GM12878 (cell line): Measurements from ENCODE around the gene WDR17. TPM values are rescaled to one million over a fixed set of nuclear protein-coding genes. Genes with fewer than 3 reads are reported as not detected.

Experiments
- ATAC-seq: fragments of 200-7000 bp; cut with Tn5 transposase; 3 replicates; pipeline ENCODE4 v1.9.1; 2020; ENCODE audit warnings: mild to moderate bottlenecking, moderate library complexity
- Bru-seq: library from RNA; stranded (reverse); fragments of 400-500 nt; gene quantifications from one replicate; lab custom pipeline; 2021; lab: Mats Ljungman, UMichigan
- BruChase-seq, 2 experiments: library from RNA; stranded (reverse); fragments of 400-500 nt; gene quantifications; one replicate each; lab custom pipeline; 2021; lab: Mats Ljungman, UMichigan
- BruUV-seq: library from RNA; stranded (reverse); fragments of 400-500 nt; replicated peaks from 2 replicates; lab custom pipeline; 2021; lab: Mats Ljungman, UMichigan
- CTCF ChIA-PET: fragments of 300-600 bp; sonication (Branson Sonifier 250); formaldehyde crosslinking; extraction: SDS; loops from one replicate; lab custom pipeline; 2021; ENCODE audit warnings: inconsistent platforms; lab: Yijun Ruan, JAX
- POLR2A ChIA-PET: fragments of 350-600 bp; formaldehyde crosslinking; extraction: SDS; loops from one replicate; lab custom pipeline; 2021; ENCODE audit warnings: inconsistent platforms; lab: Charles Lee
- RAD21 ChIA-PET: fragments of 300-600 bp; sonication (Branson Sonifier 250); formaldehyde crosslinking; loops from one replicate; lab custom pipeline; 2023; ENCODE audit warnings: antibody characterized with exemption; ENCODE audit not compliant: unreplicated experiment; lab: Charles Lee
- SMC1A ChIA-PET: fragments of 300-600 bp; sonication (Branson Sonifier 250); formaldehyde crosslinking; loops from one replicate; lab custom pipeline; 2023; ENCODE audit not compliant: unreplicated experiment, uncharacterized antibody; lab: Charles Lee
- DNase-seq: peaks from one replicate; pipeline ENCODE4 v3.0.0-alpha.2; 2011; ENCODE audit warnings: low read depth, low spot score
- FAIRE-seq: peaks from 3 replicates; lab custom pipeline; 2011; peaks lifted over from hg19 to GRCh38; lab: Jason Lieb, UNC
- H2AFZ ChIP-seq: 2 replicates; pipeline ENCODE4 v1.6.0; 2011; ENCODE audit warnings: low read depth, low read length, control low read depth; ENCODE audit not compliant: control insufficient read depth
- H3K27ac ChIP-seq: 2 replicates; pipeline ENCODE4 v1.5.1; 2011; ENCODE audit warnings: control low read depth; ENCODE audit not compliant: control insufficient read depth, insufficient read depth
- H3K27me3 ChIP-seq, 2 experiments: replicated peaks in 1 of 2; 2 replicates each; pipeline versions ENCODE4 v1.6.0 to v1.6.1; 2011; ENCODE audit warnings: low read length in 1 of 2; ENCODE audit not compliant: control insufficient read depth in 2 of 2, insufficient read depth in 2 of 2
- H3K36me3 ChIP-seq, 2 experiments: 2 replicates each; pipeline ENCODE4 v1.5.1; 2011; ENCODE audit warnings: low read length in 1 of 2; ENCODE audit not compliant: control insufficient read depth in 2 of 2, insufficient read depth in 2 of 2
- H3K4me1 ChIP-seq: 2 replicates; pipeline ENCODE4 v1.6.1; 2011; ENCODE audit warnings: mild to moderate bottlenecking, low read length, moderate library complexity, mixed read lengths; ENCODE audit not compliant: control insufficient read depth, insufficient read depth
- H3K4me2 ChIP-seq: 2 replicates; pipeline ENCODE4 v1.6.0; 2011; ENCODE audit warnings: control low read depth; ENCODE audit not compliant: control insufficient read depth, insufficient read depth
- H3K4me3 ChIP-seq: fragments of 200-600 bp; sonication (generic); 2 replicates; pipeline ENCODE4 v1.5.1; 2016
- H3K79me2 ChIP-seq: 2 replicates; pipeline ENCODE4 v1.6.0; 2011; ENCODE audit warnings: low read length; ENCODE audit not compliant: control insufficient read depth, insufficient read depth
- H3K9ac ChIP-seq: 2 replicates; pipeline ENCODE4 v1.8.0; 2011; ENCODE audit warnings: low read length, control low read depth, mixed read lengths; ENCODE audit not compliant: control insufficient read depth, insufficient read depth
- H3K9me3 ChIP-seq: replicated peaks from 3 replicates; pipeline ENCODE4 v1.5.1; 2011; ENCODE audit warnings: mild to moderate bottlenecking, low read length; ENCODE audit not compliant: control insufficient read depth, insufficient read depth
- H4K20me1 ChIP-seq: 2 replicates; pipeline ENCODE4 v1.6.0; 2011; ENCODE audit not compliant: control insufficient read depth, insufficient read depth
- ASH2L ChIP-seq: fragments of 300-600, 200-600 bp; sonication (generic); IDR thresholded peaks from 2 replicates; pipeline ENCODE4 v1.6.1; 2017; ENCODE audit warnings: low read depth, mild to moderate bottlenecking, borderline replicate concordance
- ATF3 ChIP-seq: IDR thresholded peaks from 2 replicates; pipeline ENCODE4 v1.6.1; 2011; ENCODE audit warnings: low read depth, mild to moderate bottlenecking, low read length, moderate library complexity, borderline replicate concordance; ENCODE audit errors: extremely low read depth
- FOXK2 ChIP-seq: fragments of 450-650 bp; IDR thresholded peaks from 2 replicates; pipeline ENCODE4 v1.6.1; 2017; ENCODE audit warnings: mild to moderate bottlenecking, moderate library complexity
- GATAD2B ChIP-seq: fragments of 450-650 bp; conservative IDR thresholded peaks from 2 replicates; pipeline ENCODE4 v1.6.1; 2017; ENCODE audit warnings: low read depth, mild to moderate bottlenecking, moderate library complexity
- IKZF2 ChIP-seq, 2 experiments: fragments of 450-650 bp; IDR thresholded peaks; 2 replicates each; pipeline ENCODE4 v1.6.1; 2017; ENCODE audit warnings: mild to moderate bottlenecking in 2 of 2, moderate library complexity in 2 of 2
- KLF5 ChIP-seq: fragments of 450-650 bp; IDR thresholded peaks from 2 replicates; pipeline ENCODE4 v1.6.1; 2014; ENCODE audit warnings: mild to moderate bottlenecking; ENCODE audit not compliant: partially characterized antibody
- MEF2A ChIP-seq: IDR thresholded peaks from 2 replicates; pipeline ENCODE4 v1.6.1; 2011; ENCODE audit warnings: low read depth, mild to moderate bottlenecking, low read length, moderate library complexity; ENCODE audit not compliant: insufficient read depth
- RAD21 ChIP-seq: IDR thresholded peaks from 2 replicates; pipeline ENCODE4 v1.6.1; 2011; ENCODE audit warnings: mild to moderate bottlenecking, low read depth, low read length, moderate library complexity; ENCODE audit not compliant: insufficient read depth
- SPI1 ChIP-seq: IDR thresholded peaks from 2 replicates; pipeline ENCODE4 v1.6.1; 2011; ENCODE audit warnings: low read depth, mild to moderate bottlenecking, low read length, moderate library complexity, borderline replicate concordance; ENCODE audit not compliant: insufficient read depth
- SRF ChIP-seq, 2 experiments: IDR thresholded peaks; 2 replicates each; pipeline ENCODE4 v1.6.1; 2011; ENCODE audit warnings: low read depth in 2 of 2, low read length in 2 of 2, mild to moderate bottlenecking in 1 of 2, moderate library complexity in 1 of 2
- TAF1 ChIP-seq: IDR thresholded peaks from 2 replicates; pipeline ENCODE4 v1.6.1; 2011; ENCODE audit warnings: mild to moderate bottlenecking, low read depth, low read length, borderline replicate concordance
- YBX1 ChIP-seq: fragments of 450-650 bp; IDR thresholded peaks from 2 replicates; pipeline ENCODE4 v1.6.1; 2016; ENCODE audit warnings: antibody characterized with exemption
- ZNF622 ChIP-seq: fragments of 450-650 bp; IDR thresholded peaks from 2 replicates; pipeline ENCODE4 v1.6.1; 2017; ENCODE audit warnings: mild to moderate bottlenecking, inconsistent platforms
- WGBS: methylation state at CpG from one replicate; pipeline ENCODE4 v1.1.6; 2016; ENCODE audit warnings: low lambda C conversion rate; ENCODE audit not compliant: insufficient replicate concordance, insufficient coverage; ENCODE audit errors: missing lambda C conversion rate; 5-methylcytosine and 5-hydroxymethylcytosine counted together
- in situ Hi-C: fragments of 300-500 bp; cut with MboI; formaldehyde crosslinking; loops from 9 replicates; pipeline ENCODE4 v1.14.3; 2018; ENCODE audit warnings: mixed read lengths
- intact Hi-C: fragments of 100-400 bp; cut with micrococcal nuclease; formaldehyde crosslinking; loops from one replicate; pipeline ENCODE4 v1.14.2; 2022; ENCODE audit not compliant: unreplicated experiment
- long read RNA-seq, 2 experiments: library from polyadenylated mRNA; unstranded; transcript quantifications; one replicate each; pipeline ENCODE4 v2.0.0, GENCODE V29; 2019 to 2020
- polyA minus RNA-seq, 3 experiments: library from RNA; depleted of rRNA, polyadenylated mRNA; stranded (reverse); fragments of >200 nt; gene quantifications; 2 replicates each; pipeline ENCODE4 v1.2.3, GENCODE V29; 2011
- polyA plus RNA-seq, 11 experiments: library from polyadenylated mRNA; depleted of rRNA in 4 of 11; unstranded in 6 of 11; stranded (reverse) in 5 of 11; fragments of >200 nt; fragmentation: Nextera tagmentation in 4 of 11; fragmentation: Illumina TruSeq in 1 of 11; extraction: Ambion mirVana in 4 of 11; extraction: Trizol in 1 of 11; gene quantifications; 1 replicate in 1 of 11; 2 replicates in 10 of 11; pipeline versions ENCODE4 v1.2.1 to v1.2.3, GENCODE V29; 2011 to 2016; ENCODE audit warnings: inconsistent platforms in 2 of 11, missing spikeins in 2 of 11, low read depth in 1 of 11
- total RNA-seq, 4 experiments: library from RNA; depleted of rRNA in 3 of 4; stranded (reverse); fragments of >200 nt in 3 of 4; fragmentation: Illumina TruSeq in 1 of 4; extraction: Trizol in 1 of 4; gene quantifications; 2 replicates each; pipeline versions ENCODE4 v1.2.1 to v1.2.3, GENCODE V29; 2013 to 2021
- TF ChIP-seq, protein P1 (sequence below): fragments of 450-650 bp; IDR thresholded peaks from 2 replicates; pipeline ENCODE4 v1.6.1; 2014; ENCODE audit warnings: mild to moderate bottlenecking

The WDR17 gene
- 15.1 and 16.3 TPM in 2 replicates for total RNA-seq (2013; cell fraction: nucleolus; rRNA removed)
- total RNA-seq (2014; rRNA removed) (3.2 and 4.0 TPM in 2 replicates), total RNA-seq (2014; rRNA removed; fragmentation: Illumina TruSeq; extraction: Trizol) (3.8 and 4.8 TPM in 2 replicates), total RNA-seq (2021) (2.0 and 2.3 TPM in 2 replicates), polyA plus RNA-seq (2011; rRNA removed) (1.4 and 3.3 TPM in 2 replicates), polyA plus RNA-seq (2014; fragmentation: Illumina TruSeq; extraction: Trizol) (3.4 TPM in 2 replicates), polyA plus RNA-seq (2014; fragmentation: Nextera tagmentation; extraction: Ambion mirVana) (under 1 TPM; 0.43 to 0.82 TPM), polyA plus RNA-seq (2014; rRNA removed) (3.0 and 3.1 TPM in 2 replicates), polyA plus RNA-seq (2016; fragmentation: Nextera tagmentation; extraction: Ambion mirVana) (1 to 10 TPM; 2.4 to 3.1 TPM), polyA minus RNA-seq (2011; rRNA and poly(A)+ RNA removed) (3.4 and 4.6 TPM in 2 replicates), Bru-seq, nascent RNA (percentile 39 among the genes with signal in this experiment), BruChase-seq, experiment 1, labeled RNA remaining after a 6-hour chase (percentile 38 among the genes with signal in this experiment), BruChase-seq, experiment 2, labeled RNA remaining after a 2-hour chase (percentile 37 among the genes with signal in this experiment)
- 0.30 TPM for polyA plus RNA-seq (2011; ENCODE audit: low read depth)
- 0.69 and 0.74 TPM in 2 replicates for polyA plus RNA-seq (2011; cell fraction: cytosol; rRNA removed)
- 1.9 and 2.8 TPM in 2 replicates for polyA plus RNA-seq (2011; cell fraction: nucleus; rRNA removed)
- 0.05 and 0.15 TPM in 2 replicates for polyA plus RNA-seq (2012)
- polyA minus RNA-seq (2011; cell fraction: cytosol; rRNA and poly(A)+ RNA removed) = 0.42 TPM in 1 of 2 replicates, not detected in the other
- polyA minus RNA-seq (2011; cell fraction: nucleus; rRNA and poly(A)+ RNA removed) = 1.3 and 1.7 TPM in 2 replicates
- long read RNA-seq, experiment 1 = 0 reads
- long read RNA-seq, experiment 2 = 0 reads

GRCh38 chr4:176065435-176066291 is at the start of gene WDR17:
Gene WDR17, plus strand, starts transcription at chr4:176065841. Its CDS starts 45,740 bp downstream, at chr4:176111581.
- peak within 1 kb of the TSS; percentile 80 for H2AFZ ChIP-seq
- H3K36me3 ChIP-seq = no peaks in the 10 kb centered on the region
- peak; percentile 100 for ATAC-seq
- RAD21 ChIA-PET = no interaction called here
- no peaks in the 10 kb centered on the region; the same call in 1 of the 2 replicates for H3K4me1 ChIP-seq
- SMC1A ChIA-PET = interaction anchor here (0.7 to 0.9 kb wide), 2 partner anchors 13 to 29 kb away, joined by 3 read pairs; no protein-coding TSS in a partner anchor
- H3K4me2 ChIP-seq = peak within 1 kb of the TSS; percentile 44
- H4K20me1 ChIP-seq = no peaks in the 10 kb centered on the region
- intact Hi-C loops (no loop called here), in situ Hi-C loops (no loop called here)
- no peak within 1 kb of the TSS for H3K9ac ChIP-seq
- no peak within 1 kb of the TSS for H3K27ac ChIP-seq
- 3% methylated on average over 37 of the region's 55 CpGs for WGBS
- CTCF ChIA-PET = interaction anchor here (1.0 kb wide), 1 partner anchor 10 kb away, joined by 3 read pairs; no protein-coding TSS in a partner anchor
- H3K27me3 ChIP-seq = no peaks in the 10 kb centered on the region; a peak in 1 of 4 replicates
- FAIRE-seq = peak; percentile 88
- POLR2A ChIA-PET = no interaction called here
- no peaks in the 10 kb centered on the region for H3K79me2 ChIP-seq
- peak within 1 kb of the TSS; percentile 55 for H3K4me3 ChIP-seq
- BruUV-seq = no TSS peak
- DNase-seq = peak; percentile 48
- H3K9me3 ChIP-seq = no peaks in the 10 kb centered on the region
- no peak for TF ChIP-seq YBX1
- no peak for TF ChIP-seq SRF (IDR thresholded peaks at IDR 0.05; ENCODE audit: low read depth in 2 of 2, low read length in 2 of 2)
- no peak for TF ChIP-seq FOXK2
- TF ChIP-seq MEF2A = no peak
- TF ChIP-seq, protein P1, sequence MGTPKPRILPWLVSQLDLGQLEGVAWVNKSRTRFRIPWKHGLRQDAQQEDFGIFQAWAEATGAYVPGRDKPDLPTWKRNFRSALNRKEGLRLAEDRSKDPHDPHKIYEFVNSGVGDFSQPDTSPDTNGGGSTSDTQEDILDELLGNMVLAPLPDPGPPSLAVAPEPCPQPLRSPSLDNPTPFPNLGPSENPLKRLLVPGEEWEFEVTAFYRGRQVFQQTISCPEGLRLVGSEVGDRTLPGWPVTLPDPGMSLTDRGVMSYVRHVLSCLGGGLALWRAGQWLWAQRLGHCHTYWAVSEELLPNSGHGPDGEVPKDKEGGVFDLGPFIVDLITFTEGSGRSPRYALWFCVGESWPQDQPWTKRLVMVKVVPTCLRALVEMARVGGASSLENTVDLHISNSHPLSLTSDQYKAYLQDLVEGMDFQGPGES = 0 out of 2 replicates have a peak, but pooled peaks have one; percentile 26
- TF ChIP-seq KLF5 = no peak
- TF ChIP-seq GATAD2B = 0 out of 2 replicates have a peak, but pooled peaks have one; percentile 35
- TF ChIP-seq ATF3 = peak; percentile 81
- TF ChIP-seq ZNF622 = no peak
- TF ChIP-seq TAF1 = no peak
- TF ChIP-seq IKZF2 (IDR thresholded peaks at IDR 0.05) = no peak
- peak; percentile 26; the same call in 1 of the 2 replicates for TF ChIP-seq SPI1
- TF ChIP-seq RAD21 = no peak
- TF ChIP-seq ASH2L = no peak
